PFSK-1 (cell line): Measurements from ENCODE around the gene GPR108.

Experiments
- FOXP2 ChIP-seq: optimal IDR thresholded peaks from 2 replicates; pipeline ENCODE3; 2011; ENCODE audit warnings: borderline replicate concordance, control low read depth, inconsistent platforms; ENCODE audit not compliant: insufficient read depth; ENCODE audit errors: extremely low read length, extremely low read depth
- POLR2AphosphoS5 ChIP-seq: IDR thresholded peaks from 2 replicates; pipeline ENCODE4 v1.6.1; 2012; ENCODE audit warnings: low read depth, mild to moderate bottlenecking, control low read depth, low read length, moderate library complexity
- SIN3A ChIP-seq: IDR thresholded peaks from 2 replicates; pipeline ENCODE4 v1.6.1; 2012; ENCODE audit warnings: mild to moderate bottlenecking, low read length, moderate library complexity, borderline replicate concordance; ENCODE audit not compliant: insufficient read depth
- TAF1 ChIP-seq: IDR thresholded peaks from 2 replicates; pipeline ENCODE4 v1.6.1; 2012; ENCODE audit warnings: low read length, control low read depth, borderline replicate concordance; ENCODE audit not compliant: insufficient read depth
- TF ChIP-seq, protein P1 (sequence below), 2 experiments: IDR thresholded peaks; 2 replicates each; pipeline versions ENCODE4 v1.6.1 to v1.8.0; 2011 to 2012; ENCODE audit warnings: low read depth in 2 of 2, low read length in 2 of 2, control low read depth in 1 of 2, inconsistent platforms in 1 of 2, mild to moderate bottlenecking in 1 of 2, moderate library complexity in 1 of 2; ENCODE audit not compliant: insufficient read depth in 1 of 2

- TF ChIP-seq FOXP2 (no peak), POLR2AphosphoS5 (no peak), TAF1 (no peak), SIN3A (no peak)
- TF ChIP-seq, protein P1, sequence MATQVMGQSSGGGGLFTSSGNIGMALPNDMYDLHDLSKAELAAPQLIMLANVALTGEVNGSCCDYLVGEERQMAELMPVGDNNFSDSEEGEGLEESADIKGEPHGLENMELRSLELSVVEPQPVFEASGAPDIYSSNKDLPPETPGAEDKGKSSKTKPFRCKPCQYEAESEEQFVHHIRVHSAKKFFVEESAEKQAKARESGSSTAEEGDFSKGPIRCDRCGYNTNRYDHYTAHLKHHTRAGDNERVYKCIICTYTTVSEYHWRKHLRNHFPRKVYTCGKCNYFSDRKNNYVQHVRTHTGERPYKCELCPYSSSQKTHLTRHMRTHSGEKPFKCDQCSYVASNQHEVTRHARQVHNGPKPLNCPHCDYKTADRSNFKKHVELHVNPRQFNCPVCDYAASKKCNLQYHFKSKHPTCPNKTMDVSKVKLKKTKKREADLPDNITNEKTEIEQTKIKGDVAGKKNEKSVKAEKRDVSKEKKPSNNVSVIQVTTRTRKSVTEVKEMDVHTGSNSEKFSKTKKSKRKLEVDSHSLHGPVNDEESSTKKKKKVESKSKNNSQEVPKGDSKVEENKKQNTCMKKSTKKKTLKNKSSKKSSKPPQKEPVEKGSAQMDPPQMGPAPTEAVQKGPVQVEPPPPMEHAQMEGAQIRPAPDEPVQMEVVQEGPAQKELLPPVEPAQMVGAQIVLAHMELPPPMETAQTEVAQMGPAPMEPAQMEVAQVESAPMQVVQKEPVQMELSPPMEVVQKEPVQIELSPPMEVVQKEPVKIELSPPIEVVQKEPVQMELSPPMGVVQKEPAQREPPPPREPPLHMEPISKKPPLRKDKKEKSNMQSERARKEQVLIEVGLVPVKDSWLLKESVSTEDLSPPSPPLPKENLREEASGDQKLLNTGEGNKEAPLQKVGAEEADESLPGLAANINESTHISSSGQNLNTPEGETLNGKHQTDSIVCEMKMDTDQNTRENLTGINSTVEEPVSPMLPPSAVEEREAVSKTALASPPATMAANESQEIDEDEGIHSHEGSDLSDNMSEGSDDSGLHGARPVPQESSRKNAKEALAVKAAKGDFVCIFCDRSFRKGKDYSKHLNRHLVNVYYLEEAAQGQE (IDR thresholded peaks at IDR 0.05; ENCODE audit: insufficient read depth in 1 of 2, low read depth in 2 of 2, low read length in 2 of 2), result no peak
Measured at GRCh38 chr19:6714749-6715555, 22.4 kb downstream of the GPR108 start.
